G401.6 (cell line): ENCODE data around the gene TENT4B.
"Not testable (repeated sequence)": the region's sequence is repeated elsewhere in the genome, so short reads cannot be mapped to it uniquely, and the experiment has no call there.

ENCODE experiments used
- FAIRE-seq: peaks from 2 replicates; lab custom pipeline; 2012; peaks lifted over from hg19 to GRCh38; lab: Jason Lieb, UNC

Gene TENT4B

GRCh38 chr16:50152807-50153595 lies at the start of gene TENT4B:
Gene TENT4B (plus strand): TSS chr16:50153306. CDS start chr16:50153622, 316 bp downstream.
- FAIRE-seq, result no peak

- FAIRE-seq, result no peak
Observed at GRCh38 chr16:50103764-50104163, 49.3 kb upstream of the TENT4B start.

GRCh38 chr16:50114357-50115129 lies 38.6 kb upstream of the TENT4B start:
- FAIRE-seq, result no peak

- FAIRE-seq, result no peak
Observed at GRCh38 chr16:50120711-50121110, 32.4 kb upstream of the TENT4B start.

- FAIRE-seq, result no peak
Observed at GRCh38 chr16:50121278-50121677, 31.8 kb upstream of the TENT4B start.

GRCh38 chr16:50121721-50122445 lies 31.2 kb upstream of the TENT4B start:
- no peak for FAIRE-seq

GRCh38 chr16:50123417-50123816 lies 29.7 kb upstream of the TENT4B start:
- FAIRE-seq, result no peak

GRCh38 chr16:50124769-50125168 lies 28.3 kb upstream of the TENT4B start:
- no peak for FAIRE-seq

- FAIRE-seq, result no peak
Observed at GRCh38 chr16:50126183-50126582, 26.9 kb upstream of the TENT4B start.

GRCh38 chr16:50132571-50132970 lies 20.5 kb upstream of the TENT4B start:
- FAIRE-seq, result not testable (repeated sequence)

GRCh38 chr16:50133214-50133613 lies 19.9 kb upstream of the TENT4B start:
- no peak for FAIRE-seq

- no peak for FAIRE-seq
Observed at GRCh38 chr16:50136399-50136798, 16.7 kb upstream of the TENT4B start.

- no peak for FAIRE-seq
Observed at GRCh38 chr16:50137268-50137667, 15.8 kb upstream of the TENT4B start.

- FAIRE-seq, result no peak
Observed at GRCh38 chr16:50139580-50139979, 13.5 kb upstream of the TENT4B start.

GRCh38 chr16:50144211-50144610 lies 8.9 kb upstream of the TENT4B start:
- FAIRE-seq, result no peak

- FAIRE-seq, result no peak
Observed at GRCh38 chr16:50146479-50147435, 6.3 kb upstream of the TENT4B start.

GRCh38 chr16:50151322-50151721 lies 1.8 kb upstream of the TENT4B start:
- no peak for FAIRE-seq

GRCh38 chr16:50151756-50152155 lies 1.4 kb upstream of the TENT4B start:
- no peak for FAIRE-seq

GRCh38 chr16:50152351-50152806 lies 727 bp upstream of the TENT4B start:
- peak; percentile 73 for FAIRE-seq

- FAIRE-seq, result no peak
Observed at GRCh38 chr16:50153596-50154419, 702 bp downstream of the TENT4B start.
